K562 (cell line): ENCODE results near the gene SLC34A3. TPM values are rescaled to one million over a fixed set of nuclear protein-coding genes. Genes with fewer than 3 reads are reported as not detected.

Source experiments
- BMI1 ChIP-seq: fragments of 150-350 bp; IDR thresholded peaks from 2 replicates; pipeline ENCODE4 v1.6.1; 2014; ENCODE audit warnings: low read length
- CSDE1 ChIP-seq, 2 experiments: fragments of 450-650 bp; IDR thresholded peaks; 2 replicates each; pipeline ENCODE4 v1.6.1; 2016; ENCODE audit warnings: mild to moderate bottlenecking in 1 of 2
- HEY1 ChIP-seq: fragments of 250-450 bp; sonication (Bioruptor Pico); IDR thresholded peaks from 2 replicates; pipeline ENCODE4 v1.5.0; 2020; ENCODE audit warnings: mild to moderate bottlenecking, moderate library complexity, borderline replicate concordance
- L3MBTL2 ChIP-seq: fragments of 450-650 bp; IDR thresholded peaks from 2 replicates; pipeline ENCODE4 v1.6.1; 2016; ENCODE audit warnings: mild to moderate bottlenecking, moderate library complexity
- NFIC ChIP-seq: fragments of 450-650 bp; IDR thresholded peaks from 2 replicates; pipeline ENCODE4 v1.6.1; 2017; ENCODE audit warnings: mild to moderate bottlenecking, inconsistent platforms
- PML ChIP-seq: IDR thresholded peaks from 2 replicates; pipeline ENCODE4 v1.6.1; 2012; ENCODE audit warnings: low read length, inconsistent platforms
- SAFB2 ChIP-seq: fragments of 200-400 bp; formaldehyde crosslinking; IDR thresholded peaks from 2 replicates; pipeline ENCODE4 v1.6.1; 2018; ENCODE audit warnings: borderline replicate concordance, low read length, low read depth, moderate library complexity; ENCODE audit not compliant: severe bottlenecking
- TBP ChIP-seq: optimal IDR thresholded peaks from 2 replicates; pipeline ENCODE3; 2011; ENCODE audit warnings: low read depth, low read length, improper control_type of control experiment
- XRCC3 ChIP-seq: fragments of 450-650 bp; IDR thresholded peaks from 2 replicates; pipeline ENCODE4 v1.6.1; 2017; ENCODE audit warnings: mild to moderate bottlenecking, moderate library complexity
- ZNF184 ChIP-seq: sonication (generic); formaldehyde crosslinking; IDR thresholded peaks from 2 replicates; pipeline ENCODE4 v1.5.0; 2020; ENCODE audit warnings: missing genetic modification reagents
- ZNF253 ChIP-seq: fragments of 250-450 bp; sonication (Bioruptor Pico); conservative IDR thresholded peaks from 2 replicates; pipeline ENCODE4 v1.6.1; 2021; ENCODE audit warnings: mild to moderate bottlenecking
- ZNF584 ChIP-seq: fragments of 200-800 bp; sonication (Bioruptor generic); IDR thresholded peaks from 2 replicates; pipeline ENCODE4 v1.6.1; 2016; ENCODE audit warnings: low read depth, mild to moderate bottlenecking, missing genetic modification characterization, missing compliant biosample characterization
- ZNF79 ChIP-seq: fragments of 250-450 bp; sonication (Bioruptor Pico); IDR thresholded peaks from 2 replicates; pipeline ENCODE4 v1.4.0; 2020; ENCODE audit warnings: low read depth, mild to moderate bottlenecking, moderate library complexity
- polyA plus RNA-seq, 8 experiments: library from polyadenylated mRNA; depleted of rRNA in 4 of 8; stranded (reverse) in 5 of 8; unstranded in 3 of 8; fragments of >200 nt; fragmentation: Nextera tagmentation in 2 of 8; fragmentation: Illumina TruSeq in 1 of 8; extraction: Ambion mirVana in 2 of 8; extraction: Trizol in 1 of 8; gene quantifications; 2 replicates each; pipeline versions ENCODE4 v1.2.1 to v1.2.3, GENCODE V29; 2011 to 2014; ENCODE audit warnings: inconsistent platforms in 1 of 8, missing spikeins in 1 of 8
- total RNA-seq, 7 experiments: library from RNA; depleted of rRNA in 6 of 7; stranded (reverse); fragments of >200 nt in 6 of 7; fragmentation: Illumina TruSeq in 2 of 7; extraction: Trizol in 2 of 7; gene quantifications; 2 replicates each; pipeline versions ENCODE4 v1.2.1 to v1.2.3, GENCODE V29; 2011 to 2021; ENCODE audit warnings: low replicate concordance in 1 of 7
- TF ChIP-seq, protein P1 (sequence below): fragments of 250-450 bp; sonication (Bioruptor Pico); IDR thresholded peaks from 2 replicates; pipeline ENCODE4 v1.9.0; 2021; ENCODE audit warnings: mild to moderate bottlenecking
- TF ChIP-seq, protein P2 (sequence below): sonication (generic); formaldehyde crosslinking; IDR thresholded peaks from 2 replicates; pipeline ENCODE4 v1.8.1; 2023; ENCODE audit warnings: mild to moderate bottlenecking, missing genetic modification reagents
- TF ChIP-seq, protein P3 (sequence below): sonication (generic); formaldehyde crosslinking; IDR thresholded peaks from 2 replicates; pipeline ENCODE4 v1.8.0; 2022; ENCODE audit warnings: mild to moderate bottlenecking, missing genetic modification reagents
- TF ChIP-seq, protein P4 (sequence below): sonication (generic); formaldehyde crosslinking; IDR thresholded peaks from 2 replicates; pipeline ENCODE4 v1.8.0; 2022; ENCODE audit warnings: mild to moderate bottlenecking, missing genetic modification reagents
- TF ChIP-seq, protein P5 (sequence below): fragments of 250-450 bp; sonication (Bioruptor Pico); IDR thresholded peaks from 2 replicates; pipeline ENCODE4 v1.4.0; 2020; ENCODE audit warnings: mild to moderate bottlenecking, moderate library complexity

Gene SLC34A3
- total and polyA plus RNA-seq, 9 of the 15 experiments (the other 6 are each of a cell fraction or from before 2014, with no cell fraction given): not detected

DNA sequence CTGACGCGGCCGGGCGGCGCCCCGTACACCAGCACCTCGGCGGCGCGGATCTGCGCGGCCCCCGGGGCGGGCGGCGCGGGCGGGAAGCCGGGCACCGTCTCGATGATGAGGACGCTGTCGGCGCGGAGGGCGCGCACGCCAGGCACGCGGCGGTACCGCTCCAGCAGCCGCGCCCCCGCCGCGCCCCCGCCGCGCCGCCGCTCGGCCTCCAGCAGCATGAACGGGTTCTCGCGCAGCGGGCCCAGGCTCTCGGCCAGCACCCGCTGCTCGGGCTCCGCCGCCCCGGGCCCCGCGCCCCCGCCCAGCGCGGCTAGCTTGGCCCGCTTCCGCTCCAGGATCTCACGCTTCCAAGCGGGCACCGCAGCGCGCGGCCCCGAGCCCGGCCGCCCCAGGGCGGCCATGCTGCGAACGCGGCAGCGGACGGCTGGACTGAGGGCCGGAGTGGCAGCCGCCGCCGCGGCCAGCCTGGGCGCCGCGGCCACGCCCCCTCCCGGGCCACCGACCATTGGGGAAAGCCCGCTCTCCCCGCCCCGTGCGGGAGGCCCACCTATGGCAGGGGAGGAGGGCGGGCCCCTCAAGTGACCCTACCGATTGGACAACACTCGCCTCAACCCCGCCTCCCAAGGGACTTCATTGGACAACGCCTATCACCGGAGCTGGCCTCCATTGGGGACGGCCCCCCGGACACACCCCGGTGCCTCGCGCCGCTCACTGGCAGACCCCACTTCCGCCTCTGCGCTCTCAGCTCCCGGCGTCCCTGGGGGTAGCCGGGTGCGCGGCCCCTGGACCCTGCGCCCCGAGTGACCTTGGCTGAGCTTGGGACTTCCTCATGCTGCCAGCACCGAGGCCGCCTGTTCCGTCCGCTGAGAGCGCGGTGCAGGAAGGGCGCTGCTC is 30.1 kb upstream of the SLC34A3 start, which contains the start of gene TPRN (continued):
- TF ChIP-seq ZNF79 (CRISPR knock-in tag): no peak
- TF ChIP-seq CSDE1 (IDR thresholded peaks at IDR 0.05): no peak
- no peak for TF ChIP-seq BMI1
- peak; percentile 70; the same call in 1 of the 2 replicates for TF ChIP-seq L3MBTL2
- TF ChIP-seq ZNF184: no peak
- TF ChIP-seq, protein P1, sequence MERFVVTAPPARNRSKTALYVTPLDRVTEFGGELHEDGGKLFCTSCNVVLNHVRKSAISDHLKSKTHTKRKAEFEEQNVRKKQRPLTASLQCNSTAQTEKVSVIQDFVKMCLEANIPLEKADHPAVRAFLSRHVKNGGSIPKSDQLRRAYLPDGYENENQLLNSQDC: no peak
- peak; percentile 94 for TF ChIP-seq TBP
- TF ChIP-seq, protein P2, sequence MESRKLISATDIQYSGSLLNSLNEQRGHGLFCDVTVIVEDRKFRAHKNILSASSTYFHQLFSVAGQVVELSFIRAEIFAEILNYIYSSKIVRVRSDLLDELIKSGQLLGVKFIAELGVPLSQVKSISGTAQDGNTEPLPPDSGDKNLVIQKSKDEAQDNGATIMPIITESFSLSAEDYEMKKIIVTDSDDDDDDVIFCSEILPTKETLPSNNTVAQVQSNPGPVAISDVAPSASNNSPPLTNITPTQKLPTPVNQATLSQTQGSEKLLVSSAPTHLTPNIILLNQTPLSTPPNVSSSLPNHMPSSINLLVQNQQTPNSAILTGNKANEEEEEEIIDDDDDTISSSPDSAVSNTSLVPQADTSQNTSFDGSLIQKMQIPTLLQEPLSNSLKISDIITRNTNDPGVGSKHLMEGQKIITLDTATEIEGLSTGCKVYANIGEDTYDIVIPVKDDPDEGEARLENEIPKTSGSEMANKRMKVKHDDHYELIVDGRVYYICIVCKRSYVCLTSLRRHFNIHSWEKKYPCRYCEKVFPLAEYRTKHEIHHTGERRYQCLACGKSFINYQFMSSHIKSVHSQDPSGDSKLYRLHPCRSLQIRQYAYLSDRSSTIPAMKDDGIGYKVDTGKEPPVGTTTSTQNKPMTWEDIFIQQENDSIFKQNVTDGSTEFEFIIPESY (CRISPR knock-in tag): no peak; the same call in 1 of the 2 replicates
- TF ChIP-seq NFIC: no peak
- no peak for TF ChIP-seq ZNF584
- no peak for TF ChIP-seq SAFB2
- TF ChIP-seq XRCC3: no peak
- peak; percentile 45; the same call in 1 of the 2 replicates for TF ChIP-seq PML
- TF ChIP-seq ZNF253 (CRISPR knock-in tag): no peak
- TF ChIP-seq, protein P3, sequence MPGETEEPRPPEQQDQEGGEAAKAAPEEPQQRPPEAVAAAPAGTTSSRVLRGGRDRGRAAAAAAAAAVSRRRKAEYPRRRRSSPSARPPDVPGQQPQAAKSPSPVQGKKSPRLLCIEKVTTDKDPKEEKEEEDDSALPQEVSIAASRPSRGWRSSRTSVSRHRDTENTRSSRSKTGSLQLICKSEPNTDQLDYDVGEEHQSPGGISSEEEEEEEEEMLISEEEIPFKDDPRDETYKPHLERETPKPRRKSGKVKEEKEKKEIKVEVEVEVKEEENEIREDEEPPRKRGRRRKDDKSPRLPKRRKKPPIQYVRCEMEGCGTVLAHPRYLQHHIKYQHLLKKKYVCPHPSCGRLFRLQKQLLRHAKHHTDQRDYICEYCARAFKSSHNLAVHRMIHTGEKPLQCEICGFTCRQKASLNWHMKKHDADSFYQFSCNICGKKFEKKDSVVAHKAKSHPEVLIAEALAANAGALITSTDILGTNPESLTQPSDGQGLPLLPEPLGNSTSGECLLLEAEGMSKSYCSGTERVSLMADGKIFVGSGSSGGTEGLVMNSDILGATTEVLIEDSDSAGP (CRISPR knock-in tag): no peak
- TF ChIP-seq HEY1 (CRISPR knock-in tag): no peak
- TF ChIP-seq, protein P4, sequence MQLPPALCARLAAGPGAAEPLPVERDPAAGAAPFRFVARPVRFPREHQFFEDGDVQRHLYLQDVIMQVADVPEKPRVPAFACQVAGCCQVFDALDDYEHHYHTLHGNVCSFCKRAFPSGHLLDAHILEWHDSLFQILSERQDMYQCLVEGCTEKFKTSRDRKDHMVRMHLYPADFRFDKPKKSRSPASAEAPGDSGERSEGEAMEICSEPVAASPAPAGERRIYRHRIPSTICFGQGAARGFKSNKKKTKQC (CRISPR knock-in tag): no peak
- TF ChIP-seq, protein P5, sequence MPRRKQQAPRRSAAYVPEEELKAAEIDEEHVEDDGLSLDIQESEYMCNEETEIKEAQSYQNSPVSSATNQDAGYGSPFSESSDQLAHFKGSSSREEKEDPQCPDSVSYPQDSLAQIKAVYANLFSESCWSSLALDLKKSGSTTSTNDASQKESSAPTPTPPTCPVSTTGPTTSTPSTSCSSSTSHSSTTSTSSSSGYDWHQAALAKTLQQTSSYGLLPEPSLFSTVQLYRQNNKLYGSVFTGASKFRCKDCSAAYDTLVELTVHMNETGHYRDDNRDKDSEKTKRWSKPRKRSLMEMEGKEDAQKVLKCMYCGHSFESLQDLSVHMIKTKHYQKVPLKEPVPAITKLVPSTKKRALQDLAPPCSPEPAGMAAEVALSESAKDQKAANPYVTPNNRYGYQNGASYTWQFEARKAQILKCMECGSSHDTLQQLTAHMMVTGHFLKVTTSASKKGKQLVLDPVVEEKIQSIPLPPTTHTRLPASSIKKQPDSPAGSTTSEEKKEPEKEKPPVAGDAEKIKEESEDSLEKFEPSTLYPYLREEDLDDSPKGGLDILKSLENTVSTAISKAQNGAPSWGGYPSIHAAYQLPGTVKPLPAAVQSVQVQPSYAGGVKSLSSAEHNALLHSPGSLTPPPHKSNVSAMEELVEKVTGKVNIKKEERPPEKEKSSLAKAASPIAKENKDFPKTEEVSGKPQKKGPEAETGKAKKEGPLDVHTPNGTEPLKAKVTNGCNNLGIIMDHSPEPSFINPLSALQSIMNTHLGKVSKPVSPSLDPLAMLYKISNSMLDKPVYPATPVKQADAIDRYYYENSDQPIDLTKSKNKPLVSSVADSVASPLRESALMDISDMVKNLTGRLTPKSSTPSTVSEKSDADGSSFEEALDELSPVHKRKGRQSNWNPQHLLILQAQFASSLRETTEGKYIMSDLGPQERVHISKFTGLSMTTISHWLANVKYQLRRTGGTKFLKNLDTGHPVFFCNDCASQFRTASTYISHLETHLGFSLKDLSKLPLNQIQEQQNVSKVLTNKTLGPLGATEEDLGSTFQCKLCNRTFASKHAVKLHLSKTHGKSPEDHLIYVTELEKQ (CRISPR knock-in tag): no peak
